ENCODE measurements around the gene IL4I1.

GRCh38 chr19:49850221-49850486 lies 46.5 kb downstream of the IL4I1 start:
- TF ChIP-seq CTCF (conservative IDR thresholded peaks at IDR 0.05; ENCODE audit: low read depth, low read length) (no peak), MAZ (IDR thresholded peaks at IDR 0.05; ENCODE audit: borderline replicate concordance, low read depth, low read length) (no peak), SMC3 (IDR thresholded peaks at IDR 0.05; ENCODE audit: low read depth, low read length) (no peak), POLR2A (IDR thresholded peaks at IDR 0.05; ENCODE audit: low read depth, low read length) (no peak), USF2 (IDR thresholded peaks at IDR 0.05; ENCODE audit: low read depth, low read length) (no peak), RAD21 (IDR thresholded peaks at IDR 0.05; ENCODE audit: low read length) (no peak)
